Panc1 (cell line): ENCODE measurements around the gene PPP2R1A.

Source experiments
- POLR2AphosphoS5 ChIP-seq: IDR thresholded peaks from 2 replicates; pipeline ENCODE4 v1.6.1; 2012; ENCODE audit warnings: mild to moderate bottlenecking, low read depth, low read length, moderate library complexity
- TF ChIP-seq, protein P1 (sequence below): fragments of 450-650 bp; IDR thresholded peaks from 2 replicates; pipeline ENCODE4 v1.5.1; 2017; ENCODE audit warnings: mild to moderate bottlenecking

DNA sequence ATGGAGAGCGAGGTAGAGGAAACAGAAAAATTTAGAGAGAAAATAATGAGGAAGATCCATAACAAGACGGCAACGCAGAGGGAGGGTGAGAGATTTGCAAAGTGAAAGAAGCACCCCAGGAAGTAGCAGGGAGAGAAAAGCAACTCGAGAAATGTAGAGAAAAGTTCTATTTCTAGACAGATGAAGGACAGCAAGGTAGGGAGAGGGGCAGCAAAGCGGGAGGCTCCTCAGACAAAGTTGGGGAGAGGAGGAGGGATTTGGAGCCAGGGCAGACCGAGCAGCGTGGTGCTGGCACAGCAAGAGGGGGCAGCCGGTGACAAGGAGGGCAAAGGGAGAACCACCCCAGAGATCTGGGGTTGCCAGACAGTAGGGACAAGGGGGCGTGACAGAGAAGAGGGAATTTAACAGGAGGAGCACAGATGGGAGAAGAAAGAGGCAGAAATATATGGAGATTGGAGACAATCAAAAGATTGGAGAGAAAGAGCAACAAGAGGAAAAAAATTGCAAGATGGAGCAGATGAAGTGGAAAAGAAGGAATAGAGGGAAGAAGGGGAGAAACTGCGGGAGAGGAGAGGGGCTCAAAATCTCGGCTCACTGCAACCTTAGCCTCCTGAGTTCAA, 80.5 kb downstream of the PPP2R1A start:
- TF ChIP-seq, protein P1, sequence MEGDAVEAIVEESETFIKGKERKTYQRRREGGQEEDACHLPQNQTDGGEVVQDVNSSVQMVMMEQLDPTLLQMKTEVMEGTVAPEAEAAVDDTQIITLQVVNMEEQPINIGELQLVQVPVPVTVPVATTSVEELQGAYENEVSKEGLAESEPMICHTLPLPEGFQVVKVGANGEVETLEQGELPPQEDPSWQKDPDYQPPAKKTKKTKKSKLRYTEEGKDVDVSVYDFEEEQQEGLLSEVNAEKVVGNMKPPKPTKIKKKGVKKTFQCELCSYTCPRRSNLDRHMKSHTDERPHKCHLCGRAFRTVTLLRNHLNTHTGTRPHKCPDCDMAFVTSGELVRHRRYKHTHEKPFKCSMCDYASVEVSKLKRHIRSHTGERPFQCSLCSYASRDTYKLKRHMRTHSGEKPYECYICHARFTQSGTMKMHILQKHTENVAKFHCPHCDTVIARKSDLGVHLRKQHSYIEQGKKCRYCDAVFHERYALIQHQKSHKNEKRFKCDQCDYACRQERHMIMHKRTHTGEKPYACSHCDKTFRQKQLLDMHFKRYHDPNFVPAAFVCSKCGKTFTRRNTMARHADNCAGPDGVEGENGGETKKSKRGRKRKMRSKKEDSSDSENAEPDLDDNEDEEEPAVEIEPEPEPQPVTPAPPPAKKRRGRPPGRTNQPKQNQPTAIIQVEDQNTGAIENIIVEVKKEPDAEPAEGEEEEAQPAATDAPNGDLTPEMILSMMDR: no peak
- no peak for TF ChIP-seq POLR2AphosphoS5
